ENCODE measurements around the gene HIBADH.

The HIBADH gene

GRCh38 chr7:27662490-27663205, at the start of gene HIBADH:
TSS of gene HIBADH (minus strand) at chr7:27662883. CDS start at chr7:27662788, 95 bp downstream.
- peak; percentile 97 for DNase-seq

- DNase-seq = no peak
Measured at GRCh38 chr7:27712217-27712616, 49.5 kb upstream of the HIBADH start.

GRCh38 chr7:27709137-27710075, 46.7 kb upstream of the HIBADH start:
- DNase-seq = no peak

GRCh38 chr7:27708485-27708884, 45.8 kb upstream of the HIBADH start:
- no peak for DNase-seq

GRCh38 chr7:27705200-27705594, 42.5 kb upstream of the HIBADH start:
- no peak for DNase-seq

GRCh38 chr7:27704422-27705199, 41.9 kb upstream of the HIBADH start:
- DNase-seq = no peak

GRCh38 chr7:27703181-27703580, 40.5 kb upstream of the HIBADH start:
- DNase-seq = no peak

GRCh38 chr7:27700501-27700900, 37.8 kb upstream of the HIBADH start:
- no peak for DNase-seq

- no peak for DNase-seq
Measured at GRCh38 chr7:27699751-27700150, 37.1 kb upstream of the HIBADH start.

GRCh38 chr7:27697861-27698430, 35.3 kb upstream of the HIBADH start:
- DNase-seq = no peak

- no peak for DNase-seq
Measured at GRCh38 chr7:27695096-27695495, 32.4 kb upstream of the HIBADH start.

- DNase-seq = no peak
Measured at GRCh38 chr7:27693794-27694193, 31.1 kb upstream of the HIBADH start.

GRCh38 chr7:27690649-27691048, 28.0 kb upstream of the HIBADH start:
- no peak for DNase-seq

GRCh38 chr7:27689591-27690164, 27.0 kb upstream of the HIBADH start:
- DNase-seq = no peak

- no peak for DNase-seq
Measured at GRCh38 chr7:27689150-27689549, 26.5 kb upstream of the HIBADH start.

GRCh38 chr7:27688646-27689045, 26.0 kb upstream of the HIBADH start:
- DNase-seq = no peak

GRCh38 chr7:27688056-27688455, 25.4 kb upstream of the HIBADH start:
- DNase-seq = no peak

GRCh38 chr7:27686315-27686714, 23.6 kb upstream of the HIBADH start:
- no peak for DNase-seq

GRCh38 chr7:27685893-27686292, 23.2 kb upstream of the HIBADH start:
- DNase-seq = no peak

- DNase-seq = no peak
Measured at GRCh38 chr7:27685209-27685608, 22.5 kb upstream of the HIBADH start.

GRCh38 chr7:27684491-27684890, 21.8 kb upstream of the HIBADH start:
- DNase-seq = no peak

- DNase-seq = no peak
Measured at GRCh38 chr7:27680610-27681009, 17.9 kb upstream of the HIBADH start.

Data from GOT3 (cell line).